A549 (cell line): Measurements from ENCODE around the gene CTNND2. TPM values are rescaled to one million over a fixed set of nuclear protein-coding genes. Genes with fewer than 3 reads are reported as not detected.

Source experiments
- ATAC-seq, 2 experiments: fragments of 200-7000 bp in 1 of 2; fragments of >200 bp in 1 of 2; cut with Nextera tagmentation in 1 of 2; cut with Tn5 transposase in 1 of 2; 3 replicates each; pipeline versions ENCODE4 v1.8.0 to v1.9.1; 2018 to 2020; ENCODE audit warnings: mild to moderate bottlenecking in 1 of 2, moderate library complexity in 1 of 2
- CTCF ChIA-PET: fragments of 300-600 bp; sonication (Branson Sonifier 250); formaldehyde crosslinking; extraction: SDS; loops from one replicate; lab custom pipeline; 2021; ENCODE audit warnings: antibody characterized with exemption, inconsistent platforms; lab: Yijun Ruan, JAX
- POLR2A ChIA-PET: fragments of 350-600 bp; formaldehyde crosslinking; extraction: SDS; loops from one replicate; lab custom pipeline; 2021; ENCODE audit warnings: antibody characterized with exemption, inconsistent platforms; lab: Yijun Ruan, JAX
- DNase-seq, 2 experiments: peaks; one replicate each; pipeline versions ENCODE4 v3.0.0 to v3.0.0-alpha.2; 2011 to 2016; ENCODE audit warnings: low read depth in 1 of 2, low spot score in 1 of 2
- FAIRE-seq: peaks from 2 replicates; lab custom pipeline; 2011; peaks lifted over from hg19 to GRCh38; lab: Jason Lieb, UNC
- H3K27ac ChIP-seq, 2 experiments: fragments of >200 bp; sonication (Bioruptor Twin); formaldehyde crosslinking; 3 replicates each; pipeline ENCODE4 v1.5.1; 2016 to 2017
- H3K4me1 ChIP-seq: fragments of >200 bp; sonication (Bioruptor Twin); formaldehyde crosslinking; 3 replicates; pipeline ENCODE4 v1.6.1; 2016
- H3K4me2 ChIP-seq: fragments of >200 bp; sonication (Bioruptor Twin); formaldehyde crosslinking; 3 replicates; pipeline ENCODE4 v1.6.1; 2016
- H3K4me3 ChIP-seq: fragments of >200 bp; sonication (Bioruptor Twin); formaldehyde crosslinking; 3 replicates; pipeline ENCODE4 v1.5.1; 2016
- H3K9me3 ChIP-seq: fragments of >200 bp; sonication (Bioruptor Twin); formaldehyde crosslinking; 3 replicates; pipeline ENCODE4 v1.6.1; 2016
- BHLHE40 ChIP-seq: IDR thresholded peaks from 2 replicates; pipeline ENCODE4 v1.6.1; 2012; ENCODE audit warnings: low read depth, low read length, inconsistent platforms
- CBX2 ChIP-seq: fragments of 200-600 bp; sonication (generic); IDR thresholded peaks from 2 replicates; pipeline ENCODE4 v1.6.1; 2016; ENCODE audit warnings: low read depth, mild to moderate bottlenecking, borderline replicate concordance
- CBX8 ChIP-seq: fragments of 200-600 bp; sonication (generic); IDR thresholded peaks from 2 replicates; pipeline ENCODE4 v1.6.1; 2016
- EHMT2 ChIP-seq: fragments of 200-600 bp; sonication (generic); IDR thresholded peaks from 2 replicates; pipeline ENCODE4 v1.6.1; 2016; ENCODE audit warnings: antibody characterized with exemption, low read depth, mild to moderate bottlenecking, moderate library complexity
- ESRRA ChIP-seq: fragments of 150-350 bp; IDR thresholded peaks from 2 replicates; pipeline ENCODE4 v1.6.1; 2014; ENCODE audit warnings: mild to moderate bottlenecking, low read length, borderline replicate concordance
- FOXS1 ChIP-seq: fragments of 250-450 bp; sonication (Bioruptor Pico); IDR thresholded peaks from 2 replicates; pipeline ENCODE4 v1.5.0; 2020; ENCODE audit warnings: mild to moderate bottlenecking, moderate library complexity
- HES2 ChIP-seq: fragments of >200 bp; sonication (Bioruptor Twin); formaldehyde crosslinking; IDR thresholded peaks from 2 replicates; pipeline ENCODE4 v1.6.1; 2016
- HOXA7 ChIP-seq: fragments of 250-450 bp; sonication (Bioruptor Pico); IDR thresholded peaks from 2 replicates; pipeline ENCODE4 v1.5.0; 2020; ENCODE audit warnings: mild to moderate bottlenecking, moderate library complexity
- JUNB ChIP-seq: fragments of >200 bp; sonication (Bioruptor Twin); formaldehyde crosslinking; IDR thresholded peaks from 2 replicates; pipeline ENCODE4 v1.6.1; 2016
- MYC ChIP-seq: IDR thresholded peaks from 2 replicates; pipeline ENCODE4 v1.6.1; 2012; ENCODE audit warnings: mild to moderate bottlenecking, inconsistent platforms, low read length, improper control_type of control experiment, borderline replicate concordance
- NPAS2 ChIP-seq: fragments of 250-450 bp; sonication (Bioruptor Pico); IDR thresholded peaks from 2 replicates; pipeline ENCODE4 v1.8.0; 2022; ENCODE audit warnings: mild to moderate bottlenecking, moderate library complexity, borderline replicate concordance
- NR3C1 ChIP-seq: fragments of >200 bp; sonication (Bioruptor Twin); formaldehyde crosslinking; IDR thresholded peaks from 3 replicates; pipeline ENCODE4 v1.6.1; 2017
- PBX3 ChIP-seq: IDR thresholded peaks from 2 replicates; pipeline ENCODE4 v1.6.1; 2012
- POLR2A ChIP-seq: IDR thresholded peaks from 2 replicates; pipeline ENCODE4 v1.6.1; 2012; ENCODE audit warnings: mild to moderate bottlenecking, low read length
- RFX5 ChIP-seq: fragments of 450-650 bp; IDR thresholded peaks from 2 replicates; pipeline ENCODE4 v1.7.1; 2014; ENCODE audit warnings: antibody characterized with exemption, mild to moderate bottlenecking, moderate library complexity
- ZC3H11A ChIP-seq: fragments of 450-650 bp; IDR thresholded peaks from 2 replicates; pipeline ENCODE4 v1.6.1; 2014; ENCODE audit warnings: antibody characterized with exemption, mild to moderate bottlenecking
- WGBS: methylation state at CpG from one replicate; pipeline ENCODE4 v1.1.6; 2017; ENCODE audit errors: missing lambda C conversion rate; 5-methylcytosine and 5-hydroxymethylcytosine counted together
- polyA plus RNA-seq, 4 experiments: library from polyadenylated mRNA; depleted of rRNA in 3 of 4; stranded (reverse); fragments of >200 nt; fragmentation: RNase III in 1 of 4; extraction: RNeasy Plus Mini Kit Qiagen cat#74134 plus additional on column Dnase treatment in 1 of 4; gene quantifications; 2 replicates in 3 of 4; 3 replicates in 1 of 4; pipeline ENCODE4 v1.2.3, GENCODE V29; 2011 to 2017
- TF ChIP-seq, protein P1 (sequence below): fragments of >200 bp; sonication (Bioruptor Twin); formaldehyde crosslinking; IDR thresholded peaks from 3 replicates; pipeline ENCODE4 v1.5.1; 2016
- TF ChIP-seq, protein P2 (sequence below): fragments of 250-450 bp; sonication (Bioruptor Pico); IDR thresholded peaks from 2 replicates; pipeline ENCODE4 v1.5.0; 2021; ENCODE audit warnings: mild to moderate bottlenecking, moderate library complexity, borderline replicate concordance

CTNND2 gene
- polyA plus RNA-seq, 2 of the 4 experiments (the other 2 are of a cell fraction) = not detected

DNA sequence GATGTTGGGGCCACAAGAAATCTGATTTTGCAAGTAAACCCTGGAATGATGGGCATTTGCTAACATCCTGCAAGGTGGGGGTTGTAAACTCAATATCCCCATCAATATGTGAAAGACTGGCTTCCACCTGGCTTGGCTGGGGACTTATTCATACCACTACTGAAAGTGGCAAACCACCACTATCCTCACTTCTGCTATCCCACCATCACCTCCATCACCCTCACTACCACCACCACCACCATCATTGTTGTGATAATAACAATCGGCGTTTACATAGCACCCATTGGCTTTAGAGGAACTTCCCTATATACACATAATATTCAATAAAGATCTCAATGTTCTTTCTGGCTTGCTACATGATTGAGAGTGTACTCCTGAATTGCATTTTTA lies 918.5 kb downstream of the CTNND2 start:
- no peak for DNase-seq
- no peak for FAIRE-seq
- no peak overlapping the region for H3K27ac ChIP-seq
- CTCF ChIA-PET = interaction anchor here (3.8 kb wide), 1 partner anchor 9 kb away, joined by 19 read pairs; no protein-coding TSS in a partner anchor
- POLR2A ChIA-PET = no interaction called here
- no peak for ATAC-seq
- TF ChIP-seq HES2 (no peak), CBX8 (no peak), PBX3 (no peak), NR3C1 (no peak), JUNB (no peak), HOXA7 (CRISPR knock-in tag) (no peak), ESRRA (no peak), RFX5 (no peak), POLR2A (no peak), EHMT2 (no peak), CBX2 (no peak), BHLHE40 (no peak), FOXS1 (CRISPR knock-in tag) (no peak), NPAS2 (no peak)
- TF ChIP-seq, protein P1, sequence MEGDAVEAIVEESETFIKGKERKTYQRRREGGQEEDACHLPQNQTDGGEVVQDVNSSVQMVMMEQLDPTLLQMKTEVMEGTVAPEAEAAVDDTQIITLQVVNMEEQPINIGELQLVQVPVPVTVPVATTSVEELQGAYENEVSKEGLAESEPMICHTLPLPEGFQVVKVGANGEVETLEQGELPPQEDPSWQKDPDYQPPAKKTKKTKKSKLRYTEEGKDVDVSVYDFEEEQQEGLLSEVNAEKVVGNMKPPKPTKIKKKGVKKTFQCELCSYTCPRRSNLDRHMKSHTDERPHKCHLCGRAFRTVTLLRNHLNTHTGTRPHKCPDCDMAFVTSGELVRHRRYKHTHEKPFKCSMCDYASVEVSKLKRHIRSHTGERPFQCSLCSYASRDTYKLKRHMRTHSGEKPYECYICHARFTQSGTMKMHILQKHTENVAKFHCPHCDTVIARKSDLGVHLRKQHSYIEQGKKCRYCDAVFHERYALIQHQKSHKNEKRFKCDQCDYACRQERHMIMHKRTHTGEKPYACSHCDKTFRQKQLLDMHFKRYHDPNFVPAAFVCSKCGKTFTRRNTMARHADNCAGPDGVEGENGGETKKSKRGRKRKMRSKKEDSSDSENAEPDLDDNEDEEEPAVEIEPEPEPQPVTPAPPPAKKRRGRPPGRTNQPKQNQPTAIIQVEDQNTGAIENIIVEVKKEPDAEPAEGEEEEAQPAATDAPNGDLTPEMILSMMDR = no peak
- TF ChIP-seq, protein P2, sequence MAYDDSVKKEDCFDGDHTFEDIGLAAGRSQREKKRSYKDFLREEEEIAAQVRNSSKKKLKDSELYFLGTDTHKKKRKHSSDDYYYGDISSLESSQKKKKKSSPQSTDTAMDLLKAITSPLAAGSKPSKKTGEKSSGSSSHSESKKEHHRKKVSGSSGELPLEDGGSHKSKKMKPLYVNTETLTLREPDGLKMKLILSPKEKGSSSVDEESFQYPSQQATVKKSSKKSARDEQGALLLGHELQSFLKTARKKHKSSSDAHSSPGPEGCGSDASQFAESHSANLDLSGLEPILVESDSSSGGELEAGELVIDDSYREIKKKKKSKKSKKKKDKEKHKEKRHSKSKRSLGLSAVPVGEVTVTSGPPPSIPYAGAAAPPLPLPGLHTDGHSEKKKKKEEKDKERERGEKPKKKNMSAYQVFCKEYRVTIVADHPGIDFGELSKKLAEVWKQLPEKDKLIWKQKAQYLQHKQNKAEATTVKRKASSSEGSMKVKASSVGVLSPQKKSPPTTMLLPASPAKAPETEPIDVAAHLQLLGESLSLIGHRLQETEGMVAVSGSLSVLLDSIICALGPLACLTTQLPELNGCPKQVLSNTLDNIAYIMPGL (CRISPR knock-in tag) = no peak
- TF ChIP-seq, all 56 proteins: peak for 0
- no peaks in the 10 kb centered on the region for H3K4me1 ChIP-seq
- H3K4me2 ChIP-seq = no peak overlapping the region
- WGBS = 45% methylated on average over 2 of the region's 2 CpGs
- H3K4me3 ChIP-seq = no peak overlapping the region
- H3K9me3 ChIP-seq = no peaks in the 10 kb centered on the region

DNA sequence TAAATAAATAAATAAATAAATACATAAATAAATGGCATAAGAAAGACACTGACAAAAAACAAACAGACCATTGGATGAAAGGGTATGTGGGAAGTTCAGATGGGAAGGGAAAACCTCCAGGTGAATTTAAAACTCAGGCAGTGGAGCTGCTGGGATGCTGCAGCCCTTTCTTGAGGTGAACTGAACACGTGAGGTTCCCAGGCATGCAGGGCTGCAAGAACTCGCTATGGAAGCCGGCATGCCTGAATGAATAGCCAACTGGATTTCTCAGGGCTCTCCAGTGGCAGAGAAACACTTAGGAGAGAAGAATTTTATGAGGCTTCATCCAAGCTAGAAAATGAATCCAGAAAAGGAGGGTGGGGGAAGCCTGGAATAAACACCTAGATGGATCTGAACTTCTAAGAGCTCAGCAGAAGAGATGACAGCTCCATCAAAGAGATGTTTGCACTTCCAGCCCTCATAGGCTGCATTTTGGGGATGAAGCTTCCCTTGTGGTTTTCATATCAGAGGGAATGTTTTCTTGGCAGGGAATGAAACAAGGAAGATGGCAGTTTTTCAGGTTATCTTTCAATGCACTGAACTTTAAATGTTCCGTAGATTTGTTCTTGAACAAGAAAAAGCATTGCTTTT lies 919.0 kb downstream of the CTNND2 start:
- POLR2A ChIA-PET = no interaction called here
- TF ChIP-seq MYC (no peak), ZC3H11A (0 out of 2 replicates have a peak, but pooled peaks have one; percentile 10)
- 14% methylated on average over 4 of the region's 4 CpGs for WGBS
- ATAC-seq (no peak), DNase-seq (no peak), FAIRE-seq (no peak)
- H3K4me1 ChIP-seq = no peaks in the 10 kb centered on the region
- no peak overlapping the region for H3K4me2 ChIP-seq
- no peak overlapping the region for H3K4me3 ChIP-seq
- H3K27ac ChIP-seq = no peak overlapping the region
- CTCF ChIA-PET = no interaction called here
- H3K9me3 ChIP-seq = no peaks in the 10 kb centered on the region

- Histone ChIP-seq H3K9me3 (no peaks in the 10 kb centered on the region), H3K4me1 (no peaks in the 10 kb centered on the region), H3K4me2 (no peak overlapping the region), H3K27ac (no peak overlapping the region), H3K4me3 (no peak overlapping the region)
- FAIRE-seq (no peak), DNase-seq (no peak), ATAC-seq (no peak)
- WGBS = 20% methylated on average over 10 of the region's 10 CpGs
- no peak for TF ChIP-seq MYC
- ChIA-PET CTCF (no interaction called here), POLR2A (no interaction called here)
These were observed 920.1 kb downstream of the CTNND2 start for GRCh38 chr5:10984021-10984715.
